ENCODE results near the gene CMPK1.

Gene CMPK1

DNA sequence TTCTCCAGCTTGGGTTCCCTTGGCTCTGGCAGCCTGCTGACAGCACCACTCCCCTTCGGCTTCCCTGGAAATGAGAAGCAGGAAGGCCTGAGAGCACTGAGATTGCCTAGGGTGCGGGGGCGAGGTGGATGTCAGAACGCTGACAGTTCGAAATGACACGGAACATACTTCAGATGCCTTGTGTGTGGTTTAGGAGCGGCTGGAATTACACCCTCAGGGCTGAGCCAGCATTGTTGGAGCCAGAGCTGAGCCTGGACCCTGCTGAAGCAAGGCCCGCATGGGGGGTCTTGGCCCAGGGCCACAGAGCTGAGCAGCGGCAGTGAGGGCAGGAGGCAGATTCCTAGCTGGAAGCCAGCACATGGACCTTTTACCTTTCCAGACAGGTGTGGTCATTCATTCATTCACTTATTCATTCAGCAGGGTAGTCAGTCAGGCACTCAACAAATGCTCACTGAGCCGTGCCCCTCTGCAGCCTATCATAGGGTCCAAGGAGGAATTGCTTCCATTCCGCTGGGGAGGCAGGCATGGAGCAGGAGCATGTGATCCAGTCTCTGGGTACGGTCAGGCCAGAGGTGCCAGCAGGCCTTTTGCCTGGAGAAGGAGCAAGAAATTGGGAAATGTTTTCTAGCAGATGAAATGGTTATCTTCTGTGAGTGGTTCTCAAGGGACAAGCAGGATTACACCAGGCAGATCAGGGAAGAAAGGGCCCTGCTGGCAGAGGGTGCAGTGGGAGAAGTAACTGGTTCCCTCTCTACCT is 75.9 kb downstream of the CMPK1 start:
- in situ Hi-C loops (cut with HindIII; ENCODE audit: low sequenced_read_pairs), result no loop called here
- TF ChIP-seq, protein P1, sequence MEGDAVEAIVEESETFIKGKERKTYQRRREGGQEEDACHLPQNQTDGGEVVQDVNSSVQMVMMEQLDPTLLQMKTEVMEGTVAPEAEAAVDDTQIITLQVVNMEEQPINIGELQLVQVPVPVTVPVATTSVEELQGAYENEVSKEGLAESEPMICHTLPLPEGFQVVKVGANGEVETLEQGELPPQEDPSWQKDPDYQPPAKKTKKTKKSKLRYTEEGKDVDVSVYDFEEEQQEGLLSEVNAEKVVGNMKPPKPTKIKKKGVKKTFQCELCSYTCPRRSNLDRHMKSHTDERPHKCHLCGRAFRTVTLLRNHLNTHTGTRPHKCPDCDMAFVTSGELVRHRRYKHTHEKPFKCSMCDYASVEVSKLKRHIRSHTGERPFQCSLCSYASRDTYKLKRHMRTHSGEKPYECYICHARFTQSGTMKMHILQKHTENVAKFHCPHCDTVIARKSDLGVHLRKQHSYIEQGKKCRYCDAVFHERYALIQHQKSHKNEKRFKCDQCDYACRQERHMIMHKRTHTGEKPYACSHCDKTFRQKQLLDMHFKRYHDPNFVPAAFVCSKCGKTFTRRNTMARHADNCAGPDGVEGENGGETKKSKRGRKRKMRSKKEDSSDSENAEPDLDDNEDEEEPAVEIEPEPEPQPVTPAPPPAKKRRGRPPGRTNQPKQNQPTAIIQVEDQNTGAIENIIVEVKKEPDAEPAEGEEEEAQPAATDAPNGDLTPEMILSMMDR (IDR thresholded peaks at IDR 0.05; ENCODE audit: low read depth, low read length, missing control alignments), result no peak
- peak; percentile 11 for DNase-seq (ENCODE audit: low read depth)

DNA sequence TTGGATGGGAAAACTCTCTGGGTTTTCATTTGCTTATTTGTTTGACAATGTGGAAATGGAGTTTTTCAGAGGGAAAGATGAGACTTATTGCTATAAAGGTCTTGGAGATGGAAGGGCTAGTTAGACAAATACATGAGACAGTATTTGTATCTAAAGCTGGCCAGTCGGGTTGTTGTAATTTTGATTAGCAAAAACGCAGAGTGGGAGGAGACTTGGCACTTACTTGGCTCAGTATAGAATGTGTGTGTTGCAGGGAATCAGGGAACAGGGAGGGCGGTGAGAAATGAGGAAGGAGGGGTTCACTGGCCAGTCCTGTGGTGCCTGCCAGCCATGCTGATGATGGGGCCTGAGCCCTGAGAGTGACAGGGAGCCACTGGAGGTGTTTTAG is 76.5 kb downstream of the CMPK1 start:
- TF ChIP-seq, protein P1 (IDR thresholded peaks at IDR 0.05; ENCODE audit: low read depth, low read length, missing control alignments), result no peak
- no peak overlapping the region for H3K4me3 ChIP-seq (ENCODE audit: low read depth, low read length)
- in situ Hi-C loops (cut with HindIII; ENCODE audit: low sequenced_read_pairs), result no loop called here
- DNase-seq (ENCODE audit: low read depth), result no peak

More for the DNA sequence above, 75.9 kb downstream of the CMPK1 start:
- H3K4me3 ChIP-seq (ENCODE audit: low read depth, low read length), result no peak overlapping the region

DNA sequence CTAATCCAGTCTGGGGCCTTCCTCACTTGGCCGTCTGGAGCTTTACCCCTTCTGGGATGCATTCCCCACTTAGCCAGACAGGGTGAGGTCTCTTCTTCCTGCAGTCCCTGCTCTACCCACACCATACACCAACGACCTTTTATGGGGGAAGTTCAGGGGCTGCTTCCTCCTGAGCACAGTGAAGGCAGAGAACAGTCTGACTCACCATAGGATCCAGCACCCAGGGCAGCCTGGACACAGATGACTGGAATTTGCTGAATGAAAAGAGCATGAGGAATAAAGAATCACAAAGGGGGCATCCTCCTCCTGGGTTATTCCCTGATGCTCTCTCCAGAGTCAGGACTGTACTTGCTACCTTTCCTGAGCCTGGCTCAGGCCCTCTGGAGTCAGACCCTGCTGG is 77.8 kb downstream of the CMPK1 start:
- in situ Hi-C loops (cut with HindIII; ENCODE audit: low sequenced_read_pairs), result no loop called here
- H3K4me3 ChIP-seq (ENCODE audit: low read depth, low read length), result no peak overlapping the region
- DNase-seq (ENCODE audit: low read depth), result no peak
- TF ChIP-seq, protein P1 (IDR thresholded peaks at IDR 0.05; ENCODE audit: low read depth, low read length, missing control alignments), result no peak

DNA sequence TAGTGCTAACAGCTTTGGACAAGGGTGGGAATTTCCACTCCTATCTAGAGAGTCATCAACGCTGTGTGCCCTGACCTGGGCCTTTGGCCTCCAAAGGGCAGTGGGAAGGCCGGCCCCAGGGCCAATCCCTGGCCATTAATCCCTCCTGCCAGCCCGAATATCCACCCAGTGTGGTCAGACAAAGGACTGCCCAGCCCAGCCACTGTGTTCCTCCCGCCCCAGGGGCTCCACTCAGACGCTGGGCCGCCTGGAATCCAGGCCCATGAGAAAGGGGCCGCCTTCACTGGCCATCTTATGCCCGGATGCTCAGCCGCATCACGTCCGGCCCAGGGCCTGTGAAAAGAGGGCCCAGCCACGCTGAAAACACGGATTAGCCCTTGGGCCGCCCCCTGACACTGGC is 78.8 kb downstream of the CMPK1 start:
- TF ChIP-seq, protein P1 (IDR thresholded peaks at IDR 0.05; ENCODE audit: low read depth, low read length, missing control alignments), result no peak
- H3K4me3 ChIP-seq (ENCODE audit: low read depth, low read length), result no peak overlapping the region
- in situ Hi-C loops (cut with HindIII; ENCODE audit: low sequenced_read_pairs), result no loop called here
- no peak for DNase-seq (ENCODE audit: low read depth)

DNA sequence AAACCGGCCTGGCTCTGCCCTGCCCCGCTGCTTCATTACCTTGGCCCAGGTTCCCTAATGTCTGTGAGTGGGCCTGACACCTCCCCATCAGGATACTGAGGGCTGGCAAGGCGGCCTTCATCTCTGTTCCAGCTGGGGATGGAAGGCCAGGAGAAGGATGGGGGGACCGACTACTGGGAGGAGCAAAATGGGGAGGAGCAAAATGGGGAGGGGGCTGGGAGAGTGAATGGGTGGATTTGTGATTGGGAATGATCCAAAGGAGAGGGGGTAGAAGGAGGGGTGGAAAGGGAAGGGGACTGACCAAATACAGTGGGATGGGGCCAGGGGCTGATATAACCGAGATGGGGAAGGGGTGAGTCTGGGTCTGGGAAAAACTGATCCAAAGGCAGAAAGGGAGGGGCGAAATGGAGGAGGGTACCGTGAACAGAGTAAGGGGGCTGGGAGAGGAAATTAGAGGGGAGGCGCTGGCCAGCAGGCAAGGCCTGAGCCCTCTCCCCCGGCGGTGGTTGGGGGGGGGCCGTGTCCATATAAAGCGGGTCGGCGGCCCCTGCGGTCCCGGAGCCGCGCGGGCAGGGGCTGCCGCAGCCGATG is 82.2 kb downstream of the CMPK1 start, which contains the start of gene FOXE3:
FOXE3 (plus strand) TSS at position 558 of the 591 bp plus-strand sequence; CDS start at position 589, 31 bp downstream.
- H3K4me3 ChIP-seq (ENCODE audit: low read depth, low read length), result peak within 1 kb of the TSS; percentile 10
- TF ChIP-seq, protein P1 (IDR thresholded peaks at IDR 0.05; ENCODE audit: low read depth, low read length, missing control alignments), result no peak
- in situ Hi-C loops (cut with HindIII; ENCODE audit: low sequenced_read_pairs), result no loop called here
- no peak for DNase-seq (ENCODE audit: low read depth)

DNA sequence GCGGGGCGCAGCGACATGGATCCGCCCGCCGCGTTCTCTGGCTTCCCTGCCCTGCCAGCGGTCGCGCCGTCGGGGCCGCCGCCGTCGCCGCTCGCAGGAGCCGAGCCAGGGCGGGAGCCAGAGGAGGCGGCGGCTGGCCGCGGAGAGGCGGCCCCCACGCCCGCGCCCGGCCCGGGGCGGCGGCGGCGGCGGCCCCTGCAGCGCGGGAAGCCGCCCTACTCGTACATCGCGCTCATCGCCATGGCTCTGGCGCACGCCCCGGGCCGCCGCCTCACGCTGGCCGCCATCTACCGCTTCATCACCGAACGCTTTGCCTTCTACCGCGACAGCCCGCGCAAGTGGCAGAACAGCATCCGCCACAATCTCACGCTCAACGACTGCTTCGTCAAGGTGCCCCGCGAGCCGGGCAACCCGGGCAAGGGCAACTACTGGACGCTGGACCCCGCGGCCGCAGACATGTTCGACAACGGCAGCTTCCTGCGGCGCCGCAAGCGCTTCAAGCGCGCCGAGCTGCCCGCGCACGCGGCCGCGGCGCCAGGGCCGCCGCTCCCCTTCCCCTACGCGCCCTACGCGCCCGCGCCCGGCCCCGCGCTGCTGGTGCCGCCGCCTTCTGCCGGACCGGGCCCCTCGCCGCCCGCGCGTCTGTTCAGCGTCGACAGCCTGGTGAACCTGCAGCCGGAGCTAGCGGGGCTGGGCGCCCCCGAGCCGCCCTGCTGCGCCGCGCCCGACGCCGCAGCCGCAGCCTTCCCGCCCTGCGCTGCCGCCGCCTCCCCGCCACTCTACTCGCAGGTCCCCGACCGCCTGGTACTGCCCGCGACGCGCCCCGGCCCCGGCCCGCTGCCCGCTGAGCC is 83.0 kb downstream of the CMPK1 start:
- in situ Hi-C loops (cut with HindIII; ENCODE audit: low sequenced_read_pairs), result no loop called here
- TF ChIP-seq, protein P1 (IDR thresholded peaks at IDR 0.05; ENCODE audit: low read depth, low read length, missing control alignments), result no peak
- H3K4me3 ChIP-seq (ENCODE audit: low read depth, low read length), result peak overlapping the region; percentile 10
- DNase-seq (ENCODE audit: low read depth), result no peak

All from astrocyte of the cerebellum (primary cell).